Parathyroid adenoma (tissue), 2 donors: ENCODE data around the gene ABCF2.

Experiments used
- H2AFZ ChIP-seq: fragments of 300-600 bp; sonication (generic); one replicate; pipeline ENCODE4 v1.7.0; 2017; ENCODE audit warnings: antibody characterized with exemption, mild to moderate bottlenecking
- H3K27ac ChIP-seq: fragments of 300-600 bp; sonication (generic); one replicate; pipeline ENCODE4 v1.7.0; 2017
- H3K27me3 ChIP-seq: fragments of 300-600 bp; sonication (generic); one replicate; pipeline ENCODE4 v1.7.0; 2017; ENCODE audit warnings: low read length; ENCODE audit not compliant: control insufficient read depth, insufficient read depth
- H3K36me3 ChIP-seq: fragments of 300-600 bp; sonication (generic); one replicate; pipeline ENCODE4 v1.7.0; 2017; ENCODE audit warnings: low read length; ENCODE audit not compliant: control insufficient read depth, insufficient read depth
- H3K4me1 ChIP-seq: fragments of 300-600 bp; sonication (generic); one replicate; pipeline ENCODE4 v1.7.0; 2017; ENCODE audit warnings: control low read depth
- H3K4me2 ChIP-seq: fragments of 300-600 bp; sonication (generic); one replicate; pipeline ENCODE4 v1.7.0; 2017; ENCODE audit warnings: low read length
- H3K4me3 ChIP-seq: fragments of 300-600 bp; sonication (generic); one replicate; pipeline ENCODE4 v1.7.0; 2017; ENCODE audit warnings: low read depth, low read length
- H3K79me2 ChIP-seq: fragments of 300-600 bp; sonication (generic); one replicate; pipeline ENCODE4 v1.7.0; 2017; ENCODE audit warnings: control low read depth
- H3K9ac ChIP-seq: fragments of 300-600 bp; sonication (generic); one replicate; pipeline ENCODE4 v1.7.0; 2017; ENCODE audit warnings: mild to moderate bottlenecking
- H3K9me3 ChIP-seq: fragments of 300-600 bp; sonication (generic); one replicate; pipeline ENCODE4 v1.7.0; 2017; ENCODE audit warnings: low read length; ENCODE audit not compliant: control insufficient read depth
- CTCF ChIP-seq: fragments of 300-600 bp; sonication (generic); IDR thresholded peaks from one replicate; pipeline ENCODE4 v1.7.0; 2017; ENCODE audit warnings: antibody characterized with exemption, mild to moderate bottlenecking
- donor health status: primary hyperparathyroidism.

The ABCF2 gene

GRCh38 chr7:151240536-151240935 lies 13.5 kb upstream of the ABCF2 start:
- no peaks in the 10 kb centered on the region for H3K79me2 ChIP-seq
- peaks cover 3% of the 10 kb centered on the region for H3K4me1 ChIP-seq
- H3K4me2 ChIP-seq: no peak overlapping the region
- no peaks in the 10 kb centered on the region for H3K27me3 ChIP-seq
- H3K4me3 ChIP-seq: no peak overlapping the region
- no peaks in the 10 kb centered on the region for H3K36me3 ChIP-seq
- no peaks in the 10 kb centered on the region for H3K9me3 ChIP-seq
- no peak overlapping the region for H2AFZ ChIP-seq
- H3K27ac ChIP-seq: no peak overlapping the region
- no peak for TF ChIP-seq CTCF
- no peak overlapping the region for H3K9ac ChIP-seq

GRCh38 chr7:151239837-151240459 lies 12.9 kb upstream of the ABCF2 start:
- Histone ChIP-seq H3K79me2 (no peaks in the 10 kb centered on the region), H3K27me3 (no peaks in the 10 kb centered on the region), H3K9ac (no peak overlapping the region), H3K9me3 (no peaks in the 10 kb centered on the region), H3K4me3 (no peak overlapping the region), H3K36me3 (no peaks in the 10 kb centered on the region), H2AFZ (no peak overlapping the region), H3K4me2 (no peak overlapping the region), H3K4me1 (peaks cover 3% of the 10 kb centered on the region), H3K27ac (no peak overlapping the region)
- no peak for TF ChIP-seq CTCF

GRCh38 chr7:151238924-151239836 lies 12.2 kb upstream of the ABCF2 start:
- Histone ChIP-seq H3K4me1 (no peaks in the 10 kb centered on the region), H3K36me3 (no peaks in the 10 kb centered on the region), H3K79me2 (no peaks in the 10 kb centered on the region), H3K4me2 (no peak overlapping the region), H3K9me3 (no peaks in the 10 kb centered on the region), H3K27ac (no peak overlapping the region), H3K4me3 (no peak overlapping the region), H3K27me3 (no peaks in the 10 kb centered on the region), H3K9ac (no peak overlapping the region), H2AFZ (no peak overlapping the region)
- no peak for TF ChIP-seq CTCF

GRCh38 chr7:151238190-151238810 lies 11.3 kb upstream of the ABCF2 start:
- no peak overlapping the region for H3K9ac ChIP-seq
- H3K4me3 ChIP-seq: no peak overlapping the region
- H3K4me2 ChIP-seq: no peak overlapping the region
- H3K36me3 ChIP-seq: no peaks in the 10 kb centered on the region
- H2AFZ ChIP-seq: no peak overlapping the region
- peaks cover 9% of the 10 kb centered on the region for H3K79me2 ChIP-seq
- H3K27ac ChIP-seq: no peak overlapping the region
- H3K4me1 ChIP-seq: peaks cover 7% of the 10 kb centered on the region
- H3K9me3 ChIP-seq: no peaks in the 10 kb centered on the region
- H3K27me3 ChIP-seq: no peaks in the 10 kb centered on the region
- TF ChIP-seq CTCF: no peak
